SK-N-SH (cell line): ENCODE data around the gene OLR1.

Source experiments
- CHD2 ChIP-seq: fragments of 150-350 bp; IDR thresholded peaks from 2 replicates; pipeline ENCODE4 v1.6.1; 2018; ENCODE audit warnings: low read length; ENCODE audit not compliant: partially characterized antibody
- EZH2phosphoT487 ChIP-seq: fragments of 200-600 bp; sonication (generic); IDR thresholded peaks from 2 replicates; pipeline ENCODE4 v1.6.1; 2017; ENCODE audit warnings: low read depth, mixed run types, mild to moderate bottlenecking, antibody characterized with exemption, moderate library complexity, borderline replicate concordance
- POLR2AphosphoS5 ChIP-seq: IDR thresholded peaks from 2 replicates; pipeline ENCODE4 v1.6.1; 2012; ENCODE audit warnings: low read depth, low read length
- SIN3A ChIP-seq: IDR thresholded peaks from 2 replicates; pipeline ENCODE4 v1.6.1; 2012; ENCODE audit warnings: low read depth, mild to moderate bottlenecking, low read length, moderate library complexity, borderline replicate concordance
- YY1 ChIP-seq: IDR thresholded peaks from 2 replicates; pipeline ENCODE4 v1.4.0; 2012; ENCODE audit warnings: low read depth, mild to moderate bottlenecking

- TF ChIP-seq EZH2phosphoT487 (no peak), SIN3A (no peak), POLR2AphosphoS5 (no peak), CHD2 (no peak), YY1 (no peak)
These were observed 19.9 kb upstream of the OLR1 start for GRCh38 chr12:10191865-10192264.
